GM12864 (cell line): Measurements from ENCODE around the gene TIGIT.
"Not testable (repeated sequence)": the region's sequence is repeated elsewhere in the genome, so short reads cannot be mapped to it uniquely, and the experiment has no call there.

Experiments used
- DNase-seq: peaks from one replicate; pipeline ENCODE4 v3.0.0-alpha.2; 2011; ENCODE audit warnings: low read depth
- H3K4me3 ChIP-seq: 2 replicates; pipeline ENCODE4 v1.5.1; 2011; ENCODE audit warnings: mild to moderate bottlenecking, low read depth, low read length, control low read depth
- CTCF ChIP-seq: IDR thresholded peaks from 2 replicates; pipeline ENCODE4 v1.5.1; 2011; ENCODE audit warnings: low read depth, mild to moderate bottlenecking, moderate library complexity, low read length, control low read depth, inconsistent platforms; ENCODE audit errors: missing control alignments

TIGIT gene

GRCh38 chr3:114274929-114275328 is 18.9 kb upstream of the TIGIT start:
- no peak for DNase-seq
- TF ChIP-seq CTCF, result no peak
- H3K4me3 ChIP-seq, result no peak overlapping the region

- H3K4me3 ChIP-seq, DNase-seq: not testable (repeated sequence)
These were observed 17.0 kb upstream of the TIGIT start for GRCh38 chr3:114276856-114277255.

GRCh38 chr3:114284644-114285043 is 9.2 kb upstream of the TIGIT start:
- H3K4me3 ChIP-seq, result no peak overlapping the region
- DNase-seq, result no peak
- no peak for TF ChIP-seq CTCF

DNA sequence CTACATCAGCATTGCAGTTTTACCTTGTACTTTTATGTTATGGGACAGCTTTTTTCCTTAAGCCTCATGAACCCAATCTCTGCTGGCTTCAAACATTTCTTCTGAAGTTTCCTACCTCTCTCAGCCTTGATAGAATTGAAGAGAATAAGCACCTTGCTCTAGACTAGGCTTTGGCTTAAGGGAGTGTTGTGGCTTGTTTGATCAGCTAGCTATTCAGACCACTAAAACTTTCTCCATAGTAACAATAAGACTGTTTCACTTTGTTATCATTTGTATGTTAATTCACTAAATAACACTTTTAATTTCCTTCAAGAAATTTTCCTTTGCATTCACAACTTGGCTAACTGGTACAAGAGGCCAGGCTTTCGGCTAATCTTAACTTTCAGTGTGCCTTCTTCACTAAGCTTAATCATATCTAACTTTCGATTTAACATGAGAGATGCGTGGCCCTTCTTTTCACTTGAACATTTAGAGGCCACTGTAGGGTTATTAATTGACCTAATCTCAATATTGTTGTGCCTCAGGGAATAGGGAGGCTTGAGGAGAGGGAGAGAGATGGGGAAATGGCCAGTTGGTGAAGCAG is 8.1 kb upstream of the TIGIT start:
- no peak for DNase-seq
- no peak for TF ChIP-seq CTCF
- H3K4me3 ChIP-seq, result no peak overlapping the region

- H3K4me3 ChIP-seq, result no peak overlapping the region
- DNase-seq, result no peak
- TF ChIP-seq CTCF, result no peak
These were observed 7.6 kb upstream of the TIGIT start for GRCh38 chr3:114286266-114286665.

GRCh38 chr3:114290911-114291901 is 2.6 kb upstream of the TIGIT start:
- peak; percentile 78 for DNase-seq
- TF ChIP-seq CTCF, result peak; percentile 92
- H3K4me3 ChIP-seq, result peak overlapping the region; percentile 12

DNA sequence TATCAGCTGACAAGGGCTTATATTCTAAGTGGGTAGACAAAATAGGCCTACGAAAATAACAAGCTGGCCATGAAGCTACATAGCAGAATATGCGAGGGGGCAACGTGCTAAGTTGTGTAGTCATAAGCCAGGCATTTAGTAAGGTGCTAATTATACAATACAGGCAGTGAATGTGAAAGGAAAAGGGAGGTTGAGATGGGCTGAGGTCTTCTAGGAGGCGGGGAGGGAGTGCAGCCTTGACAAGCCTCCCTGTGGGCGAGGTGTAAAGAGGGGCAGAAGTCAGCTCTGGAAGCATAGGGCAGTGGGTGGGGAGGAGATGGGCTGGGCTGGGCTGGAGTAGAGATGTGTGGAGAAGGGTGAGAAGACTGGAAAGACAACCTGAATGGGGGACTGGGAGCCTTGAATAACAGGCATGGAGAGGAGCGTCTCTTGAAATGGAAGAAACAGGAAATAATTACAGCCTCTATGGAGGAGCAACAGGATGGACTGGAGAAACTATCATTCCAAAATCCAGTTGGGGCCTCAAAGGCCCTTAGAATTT is 1.2 kb downstream of the TIGIT start:
- TF ChIP-seq CTCF, result no peak
- no peak for DNase-seq
- no peak overlapping the region for H3K4me3 ChIP-seq
